K562 (cell line): ENCODE results near the gene MSL3.

Experiments
- CTCF ChIP-seq, 3 experiments: IDR thresholded peaks in 2 of 3; conservative IDR thresholded peaks in 1 of 3; 2 replicates each; pipeline ENCODE4 v1.5.1; 2011 to 2012; ENCODE audit warnings: low read length in 3 of 3, mild to moderate bottlenecking in 3 of 3, control low read depth in 2 of 3, improper control_type of control experiment in 1 of 3, inconsistent platforms in 1 of 3, low read depth in 1 of 3, mixed read lengths in 1 of 3, moderate library complexity in 1 of 3; ENCODE audit not compliant: insufficient read depth in 2 of 3
- KLF6 ChIP-seq: fragments of 250-450 bp; sonication (Bioruptor Pico); IDR thresholded peaks from 2 replicates; pipeline ENCODE4 v1.4.0; 2020; ENCODE audit warnings: mild to moderate bottlenecking, moderate library complexity, borderline replicate concordance
- NFE2L1 ChIP-seq: fragments of 450-650 bp; IDR thresholded peaks from 2 replicates; pipeline ENCODE4 v1.6.1; 2016; ENCODE audit warnings: missing genetic modification characterization, low read depth, mild to moderate bottlenecking, missing compliant biosample characterization, moderate library complexity, borderline replicate concordance
- YBX1 ChIP-seq: fragments of 450-650 bp; IDR thresholded peaks from 2 replicates; pipeline ENCODE4 v1.7.1; 2016; ENCODE audit warnings: mild to moderate bottlenecking
- ZNF121 ChIP-seq: sonication (generic); formaldehyde crosslinking; conservative IDR thresholded peaks from 2 replicates; pipeline ENCODE4 v1.8.0; 2022; ENCODE audit warnings: missing genetic modification reagents
- ZNF280B ChIP-seq: fragments of 250-450 bp; sonication (Bioruptor Pico); IDR thresholded peaks from 2 replicates; pipeline ENCODE4 v1.5.1; 2021; ENCODE audit warnings: mild to moderate bottlenecking

GRCh38 chrX:11740794-11741193 lies 17.2 kb upstream of the MSL3 start:
- TF ChIP-seq ZNF121 (CRISPR knock-in tag): no peak
- TF ChIP-seq NFE2L1 (tag): no peak
- no peak for TF ChIP-seq CTCF (IDR thresholded peaks at IDR 0.05 in 2 of 3, conservative IDR thresholded peaks at IDR 0.05 in 1 of 3; ENCODE audit: insufficient read depth in 2 of 3, low read depth in 1 of 3, low read length in 3 of 3)
- no peak for TF ChIP-seq YBX1
- no peak for TF ChIP-seq ZNF280B (CRISPR knock-in tag)
- no peak for TF ChIP-seq KLF6 (CRISPR knock-in tag)
